Prostate gland (tissue), 2 donors: Measurements from ENCODE around the gene ITPKB. TPM values are rescaled to one million over a fixed set of nuclear protein-coding genes. Genes with fewer than 3 reads are reported as not detected.

ENCODE experiments used
- DNase-seq: peaks from one replicate; pipeline ENCODE4 v3.0.0-alpha.2; 2019; ENCODE audit warnings: low spot score
- H3K27ac ChIP-seq, 2 donors: fragments of 200-600 bp; sonication (generic); 2 replicates each; pipeline ENCODE4 v1.5.1; 2017 to 2019
- H3K27me3 ChIP-seq: fragments of 200-600 bp; sonication (generic); replicated peaks from 2 replicates; pipeline ENCODE4 v1.5.1; 2019; ENCODE audit not compliant: insufficient read depth
- H3K36me3 ChIP-seq, 2 donors: fragments of 200-600 bp; sonication (generic); 1 replicate in 1 of 2; 2 replicates in 1 of 2; pipeline versions ENCODE4 v1.5.1 to v1.8.1; 2017 to 2019
- H3K4me1 ChIP-seq: fragments of 200-600 bp; sonication (generic); replicated peaks from 2 replicates; pipeline ENCODE4 v1.5.1; 2019
- H3K4me3 ChIP-seq, 2 donors: fragments of 200-600 bp; sonication (generic); 2 replicates each; pipeline ENCODE4 v1.5.1; 2017 to 2019
- H3K9me3 ChIP-seq: fragments of 200-600 bp; sonication (generic); 2 replicates; pipeline ENCODE4 v1.5.1; 2017
- CTCF ChIP-seq, 4 experiments: fragments of 200-600 bp in 2 of 4; fragments of 450-650 bp in 2 of 4; sonication (generic) in 2 of 4; IDR thresholded peaks; 1 replicate in 3 of 4; 2 replicates in 1 of 4; pipeline ENCODE4 v1.5.1; 2016 to 2019; ENCODE audit warnings: antibody characterized with exemption in 4 of 4, mild to moderate bottlenecking in 2 of 4, moderate library complexity in 2 of 4
- POLR2A ChIP-seq: fragments of 450-650 bp; IDR thresholded peaks from one replicate; pipeline ENCODE4 v1.6.1; 2016; ENCODE audit warnings: antibody characterized with exemption, mild to moderate bottlenecking
- POLR2AphosphoS5 ChIP-seq: sonication (generic); formaldehyde crosslinking; IDR thresholded peaks from one replicate; pipeline ENCODE4 v1.6.1; 2017; ENCODE audit warnings: antibody characterized with exemption
- WGBS: methylation state at CpG from one replicate; pipeline ENCODE4 v1.1.5; 2018; 5-methylcytosine and 5-hydroxymethylcytosine counted together
- intact Hi-C: fragments of 100-400 bp; cut with DNase I; formaldehyde crosslinking; loops from one replicate; pipeline ENCODE4 v1.14.2; 2022
- total RNA-seq, 2 donors: library from RNA; depleted of rRNA; stranded (reverse); fragments of >200 nt; gene quantifications; one replicate each; pipeline ENCODE4 v1.1.0, GENCODE V29; 2016

Gene ITPKB
- total RNA-seq, 2 donors from 2014 or later = 47.5 to 49.2 TPM

DNA sequence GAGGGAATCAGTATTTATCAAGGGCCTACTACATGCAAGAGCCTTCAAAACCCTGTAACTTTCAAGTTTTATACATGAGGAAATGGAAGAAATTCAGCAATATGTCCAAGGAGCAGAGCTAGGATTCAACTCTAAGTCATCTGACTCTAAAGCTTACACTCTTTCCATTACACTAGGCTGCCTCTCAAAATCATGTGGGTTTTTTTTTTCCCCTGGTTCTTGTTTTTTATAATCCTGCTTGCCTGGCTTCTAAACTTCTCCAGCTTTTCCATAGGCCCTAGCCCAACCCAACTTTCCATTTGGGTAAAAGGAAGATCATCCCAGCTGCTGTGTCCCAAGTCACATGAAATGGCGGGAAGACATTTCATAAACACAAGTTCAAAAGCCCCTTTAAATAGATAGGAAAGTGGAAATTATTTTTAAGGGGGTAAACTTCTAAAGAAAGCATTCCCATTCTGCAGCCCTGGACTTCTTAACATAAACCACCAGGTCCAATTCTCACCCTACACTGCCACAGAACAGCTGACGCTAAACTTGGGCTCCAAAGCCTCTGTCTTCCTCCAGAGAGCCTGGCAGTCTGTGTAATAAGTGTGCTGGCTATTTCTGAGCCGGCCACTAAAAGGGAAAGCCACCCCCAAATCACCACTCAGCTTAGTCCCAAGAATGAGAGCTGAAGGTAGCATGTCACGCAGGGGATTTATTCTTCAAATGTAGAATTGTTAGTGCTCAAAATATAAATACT is 46.9 kb downstream of the ITPKB start:
- no peak for DNase-seq
- WGBS = 89% methylated on average over 4 of the region's 4 CpGs
- no peaks in the 10 kb centered on the region for H3K9me3 ChIP-seq
- no peak overlapping the region for H3K4me3 ChIP-seq
- no peaks in the 10 kb centered on the region for H3K27me3 ChIP-seq
- peaks cover 7% of the 10 kb centered on the region for H3K4me1 ChIP-seq
- no peak for TF ChIP-seq POLR2AphosphoS5
- no peak for TF ChIP-seq POLR2A
- no peak for TF ChIP-seq CTCF (IDR thresholded peaks at IDR 0.05)
- intact Hi-C loops = no loop called here
- peak overlapping the region in 1 of 2 donors; percentile 69 for H3K27ac ChIP-seq
- no peaks in the 10 kb centered on the region for H3K36me3 ChIP-seq

GRCh38 chr1:226691247-226691646 is 47.8 kb downstream of the ITPKB start:
- peaks cover 2% of the 10 kb centered on the region for H3K4me1 ChIP-seq
- DNase-seq = no peak
- H3K9me3 ChIP-seq = no peaks in the 10 kb centered on the region
- TF ChIP-seq CTCF (IDR thresholded peaks at IDR 0.05) (no peak), POLR2AphosphoS5 (no peak), POLR2A (no peak)
- no peaks in the 10 kb centered on the region for H3K27me3 ChIP-seq
- 31% methylated on average over 4 of the region's 4 CpGs for WGBS
- H3K4me3 ChIP-seq = no peak overlapping the region
- intact Hi-C loops = no loop called here
- H3K36me3 ChIP-seq = no peaks in the 10 kb centered on the region
- peak overlapping the region; percentile 54 to 69 for H3K27ac ChIP-seq

DNA sequence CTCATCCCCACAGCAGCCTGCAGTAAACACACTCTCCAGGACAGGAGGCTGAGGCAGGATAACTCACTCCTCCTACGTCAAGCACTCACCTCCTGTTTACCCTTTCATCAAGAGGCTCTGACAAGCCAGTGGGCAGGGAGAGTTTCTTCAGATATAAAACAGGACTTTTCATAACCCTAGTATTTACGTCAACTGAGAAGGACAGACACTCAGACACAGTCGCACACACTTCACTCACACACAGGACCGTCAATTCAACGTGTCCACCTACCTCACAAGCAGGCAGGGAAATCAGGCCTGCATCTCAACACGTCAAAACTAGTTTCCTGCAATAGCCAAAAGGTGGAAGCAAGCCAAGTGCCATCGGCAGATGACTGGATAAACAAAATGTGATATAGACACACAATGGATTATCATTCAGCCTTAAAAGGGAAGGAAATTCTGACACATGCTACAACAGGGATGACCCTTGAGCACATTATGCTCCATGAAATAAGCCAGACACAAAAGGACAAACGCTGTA is 48.6 kb downstream of the ITPKB start:
- peaks cover 2% of the 10 kb centered on the region for H3K4me1 ChIP-seq
- 28% methylated on average over 8 of the region's 8 CpGs for WGBS
- DNase-seq = peak; percentile 48

GRCh38 chr1:226688808-226689207 is 50.3 kb downstream of the ITPKB start:
- Histone ChIP-seq H3K27me3 (no peaks in the 10 kb centered on the region), H3K4me3 (no peak overlapping the region), H3K9me3 (no peaks in the 10 kb centered on the region), H3K4me1 (peaks cover 2% of the 10 kb centered on the region), H3K27ac (peak overlapping the region in 1 of 2 donors; percentile 9), H3K36me3 (no peaks in the 10 kb centered on the region)
- intact Hi-C loops = no loop called here
- WGBS = 58% methylated on average over 4 of the region's 4 CpGs
- DNase-seq = no peak
- TF ChIP-seq POLR2AphosphoS5 (no peak), CTCF (IDR thresholded peaks at IDR 0.05) (no peak), POLR2A (no peak)

More for the DNA sequence above, 48.6 kb downstream of the ITPKB start:
- Histone ChIP-seq H3K27me3 (no peaks in the 10 kb centered on the region), H3K27ac (peak overlapping the region; percentile 54 to 69), H3K36me3 (no peaks in the 10 kb centered on the region), H3K9me3 (no peaks in the 10 kb centered on the region), H3K4me3 (no peak overlapping the region)
- TF ChIP-seq CTCF (IDR thresholded peaks at IDR 0.05) (no peak), POLR2AphosphoS5 (peak; percentile 49)
- intact Hi-C loops = no loop called here
